ENCODE data around the gene ODAD4. TPM values are rescaled to one million over a fixed set of nuclear protein-coding genes. Genes with fewer than 3 reads are reported as not detected.

ODAD4 gene
- total RNA-seq, 1 experiment from 2014 or later, result 0.15 TPM

GRCh38 chr17:41885733-41886132, 44.7 kb upstream of the ODAD4 start:
- DNase-seq, result no peak
- Histone ChIP-seq H3K9ac (ENCODE audit: low read length) (no peak overlapping the region), H3K4me1 (ENCODE audit: insufficient read depth, low read length) (no peaks in the 10 kb centered on the region), H3K4me2 (ENCODE audit: low read length) (no peak overlapping the region), H3K79me2 (ENCODE audit: low read length) (no peaks in the 10 kb centered on the region), H4K20me1 (ENCODE audit: low read length) (no peaks in the 10 kb centered on the region), H3K27ac (ENCODE audit: low read length) (no peak overlapping the region), H3K36me3 (ENCODE audit: low read depth, low read length) (peaks cover 37% of the 10 kb centered on the region), H3K27me3 (ENCODE audit: low read length) (no peaks in the 10 kb centered on the region), H3K9me3 (ENCODE audit: low read length) (no peaks in the 10 kb centered on the region), H3K9me2 (replicated peaks; ENCODE audit: low read length) (no peaks in the 10 kb centered on the region), H3K4me3 (ENCODE audit: low read length) (no peak overlapping the region), H3F3A (ENCODE audit: low read length, unreplicated experiment) (no peaks in the 10 kb centered on the region), H2AFZ (ENCODE audit: low read length) (no peak overlapping the region)
- intact Hi-C loops (cut with micrococcal nuclease), result no loop called here
- ChIA-PET CTCF (no interaction called here), POLR2A (ENCODE audit: unreplicated experiment) (no interaction called here)
- TF ChIP-seq, protein P1, sequence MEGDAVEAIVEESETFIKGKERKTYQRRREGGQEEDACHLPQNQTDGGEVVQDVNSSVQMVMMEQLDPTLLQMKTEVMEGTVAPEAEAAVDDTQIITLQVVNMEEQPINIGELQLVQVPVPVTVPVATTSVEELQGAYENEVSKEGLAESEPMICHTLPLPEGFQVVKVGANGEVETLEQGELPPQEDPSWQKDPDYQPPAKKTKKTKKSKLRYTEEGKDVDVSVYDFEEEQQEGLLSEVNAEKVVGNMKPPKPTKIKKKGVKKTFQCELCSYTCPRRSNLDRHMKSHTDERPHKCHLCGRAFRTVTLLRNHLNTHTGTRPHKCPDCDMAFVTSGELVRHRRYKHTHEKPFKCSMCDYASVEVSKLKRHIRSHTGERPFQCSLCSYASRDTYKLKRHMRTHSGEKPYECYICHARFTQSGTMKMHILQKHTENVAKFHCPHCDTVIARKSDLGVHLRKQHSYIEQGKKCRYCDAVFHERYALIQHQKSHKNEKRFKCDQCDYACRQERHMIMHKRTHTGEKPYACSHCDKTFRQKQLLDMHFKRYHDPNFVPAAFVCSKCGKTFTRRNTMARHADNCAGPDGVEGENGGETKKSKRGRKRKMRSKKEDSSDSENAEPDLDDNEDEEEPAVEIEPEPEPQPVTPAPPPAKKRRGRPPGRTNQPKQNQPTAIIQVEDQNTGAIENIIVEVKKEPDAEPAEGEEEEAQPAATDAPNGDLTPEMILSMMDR (conservative IDR thresholded peaks at IDR 0.05; ENCODE audit: low read depth, low read length), result peak; percentile 48
- no peak for TF ChIP-seq EZH2phosphoT487 (IDR thresholded peaks at IDR 0.05; ENCODE audit: borderline replicate concordance, low read length)
- BruUV-seq (replicated peaks), result no TSS peak
- no peak for ATAC-seq

GRCh38 chr17:41888332-41888965, 42.0 kb upstream of the ODAD4 start:
- BruUV-seq (replicated peaks), result no TSS peak
- Histone ChIP-seq H3F3A (ENCODE audit: low read length, unreplicated experiment) (no peaks in the 10 kb centered on the region), H3K4me1 (ENCODE audit: insufficient read depth, low read length) (no peaks in the 10 kb centered on the region), H3K9me2 (replicated peaks; ENCODE audit: low read length) (no peaks in the 10 kb centered on the region), H3K36me3 (ENCODE audit: low read depth, low read length) (peaks cover 34% of the 10 kb centered on the region), H3K4me3 (ENCODE audit: low read length) (no peak overlapping the region), H3K4me2 (ENCODE audit: low read length) (no peak overlapping the region), H3K27me3 (ENCODE audit: low read length) (no peaks in the 10 kb centered on the region), H2AFZ (ENCODE audit: low read length) (no peak overlapping the region), H4K20me1 (ENCODE audit: low read length) (no peaks in the 10 kb centered on the region), H3K9me3 (ENCODE audit: low read length) (no peaks in the 10 kb centered on the region), H3K27ac (ENCODE audit: low read length) (no peak overlapping the region), H3K79me2 (ENCODE audit: low read length) (no peaks in the 10 kb centered on the region), H3K9ac (ENCODE audit: low read length) (no peak overlapping the region)
- ChIA-PET POLR2A (ENCODE audit: unreplicated experiment) (no interaction called here), CTCF (no interaction called here)
- TF ChIP-seq EZH2 (IDR thresholded peaks at IDR 0.05; ENCODE audit: low read length, unreplicated experiment), result no peak
- TF ChIP-seq, protein P1 (conservative IDR thresholded peaks at IDR 0.05; ENCODE audit: low read depth, low read length), result no peak
- no peak for TF ChIP-seq EZH2phosphoT487 (IDR thresholded peaks at IDR 0.05; ENCODE audit: borderline replicate concordance, low read length)
- DNase-seq, result no peak
- intact Hi-C loops (cut with micrococcal nuclease), result no loop called here
- no peak for ATAC-seq

- no peaks in the 10 kb centered on the region for H3K4me1 ChIP-seq (ENCODE audit: insufficient read depth, low read length)
- peaks cover 13% of the 10 kb centered on the region; the same call in 1 of the 2 replicates for H3K36me3 ChIP-seq (ENCODE audit: low read depth, low read length)
- CTCF ChIA-PET, result no interaction called here
- intact Hi-C loops (cut with micrococcal nuclease), result no loop called here
- H3K79me2 ChIP-seq (ENCODE audit: low read length), result no peaks in the 10 kb centered on the region
- H4K20me1 ChIP-seq (ENCODE audit: low read length), result no peaks in the 10 kb centered on the region
- POLR2A ChIA-PET (ENCODE audit: unreplicated experiment), result no interaction called here
- no peaks in the 10 kb centered on the region for H3K27me3 ChIP-seq (ENCODE audit: low read length)
- no peak overlapping the region for H3K9ac ChIP-seq (ENCODE audit: low read length)
- no peak overlapping the region for H3K27ac ChIP-seq (ENCODE audit: low read length)
- H3K9me3 ChIP-seq (ENCODE audit: low read length), result no peaks in the 10 kb centered on the region
- no peak overlapping the region for H2AFZ ChIP-seq (ENCODE audit: low read length)
- no TSS peak for BruUV-seq (replicated peaks)
- H3F3A ChIP-seq (ENCODE audit: low read length, unreplicated experiment), result no peaks in the 10 kb centered on the region
- ATAC-seq (no peak), DNase-seq (no peak)
- no peak overlapping the region for H3K4me2 ChIP-seq (ENCODE audit: low read length)
- no peak for TF ChIP-seq EZH2 (IDR thresholded peaks at IDR 0.05; ENCODE audit: low read length, unreplicated experiment)
- TF ChIP-seq, protein P1 (conservative IDR thresholded peaks at IDR 0.05; ENCODE audit: low read depth, low read length), result no peak
- TF ChIP-seq EZH2phosphoT487 (IDR thresholded peaks at IDR 0.05; ENCODE audit: borderline replicate concordance, low read length), result no peak
- H3K4me3 ChIP-seq (ENCODE audit: low read length), result no peak overlapping the region
- no peaks in the 10 kb centered on the region for H3K9me2 ChIP-seq (replicated peaks; ENCODE audit: low read length)
Observed at GRCh38 chr17:41891135-41892020, 39.0 kb upstream of the ODAD4 start.
